Cardiac muscle cell (in vitro differentiated cells and primary cell): ENCODE data around the gene RBM27. TPM values are rescaled to one million over a fixed set of nuclear protein-coding genes. Genes with fewer than 3 reads are reported as not detected.

Source experiments
- DNase-seq, 2 donors: peaks; one replicate each; pipeline versions ENCODE4 v3.0.0 to v3.0.0-alpha.2; 2010 to 2017; ENCODE audit warnings: low read depth in 1 of 2, low spot score in 1 of 2
- H3K27ac ChIP-seq: fragments of 200-600 bp; sonication (generic); 2 replicates; pipeline ENCODE4 v1.5.1; 2016
- H3K27me3 ChIP-seq: fragments of 200-600 bp; sonication (generic); 2 replicates; pipeline ENCODE4 v1.6.0; 2016; ENCODE audit warnings: control low read depth
- H3K36me3 ChIP-seq: fragments of 200-600 bp; sonication (generic); 2 replicates; pipeline ENCODE4 v1.5.1; 2016; ENCODE audit warnings: control low read depth
- H3K4me1 ChIP-seq: fragments of 200-600 bp; sonication (generic); 2 replicates; pipeline ENCODE4 v1.8.1; 2017; ENCODE audit warnings: low read depth, mild to moderate bottlenecking, mixed run types
- H3K4me3 ChIP-seq: fragments of 200-600 bp; sonication (generic); 2 replicates; pipeline ENCODE4 v1.5.1; 2016; ENCODE audit warnings: mild to moderate bottlenecking
- H3K9me3 ChIP-seq: fragments of 200-600 bp; sonication (generic); 2 replicates; pipeline ENCODE4 v1.5.1; 2017; ENCODE audit warnings: low read depth, mild to moderate bottlenecking, control low read depth
- polyA plus RNA-seq: library from polyadenylated mRNA; unstranded; fragments of >200 nt; fragmentation: Nextera tagmentation; extraction: Ambion mirVana; gene quantifications from 2 replicates; pipeline ENCODE4 v1.2.1, GENCODE V29; 2016
- total RNA-seq: library from RNA; depleted of rRNA; stranded (reverse); fragments of >200 nt; gene quantifications from 2 replicates; pipeline ENCODE4 v1.2.3, GENCODE V29; 2016
- TF ChIP-seq, protein P1 (sequence below): IDR thresholded peaks from 2 replicates; pipeline ENCODE4 v1.5.1; 2012; ENCODE audit warnings: low read depth, mild to moderate bottlenecking, low read length

The RBM27 gene, protein sequence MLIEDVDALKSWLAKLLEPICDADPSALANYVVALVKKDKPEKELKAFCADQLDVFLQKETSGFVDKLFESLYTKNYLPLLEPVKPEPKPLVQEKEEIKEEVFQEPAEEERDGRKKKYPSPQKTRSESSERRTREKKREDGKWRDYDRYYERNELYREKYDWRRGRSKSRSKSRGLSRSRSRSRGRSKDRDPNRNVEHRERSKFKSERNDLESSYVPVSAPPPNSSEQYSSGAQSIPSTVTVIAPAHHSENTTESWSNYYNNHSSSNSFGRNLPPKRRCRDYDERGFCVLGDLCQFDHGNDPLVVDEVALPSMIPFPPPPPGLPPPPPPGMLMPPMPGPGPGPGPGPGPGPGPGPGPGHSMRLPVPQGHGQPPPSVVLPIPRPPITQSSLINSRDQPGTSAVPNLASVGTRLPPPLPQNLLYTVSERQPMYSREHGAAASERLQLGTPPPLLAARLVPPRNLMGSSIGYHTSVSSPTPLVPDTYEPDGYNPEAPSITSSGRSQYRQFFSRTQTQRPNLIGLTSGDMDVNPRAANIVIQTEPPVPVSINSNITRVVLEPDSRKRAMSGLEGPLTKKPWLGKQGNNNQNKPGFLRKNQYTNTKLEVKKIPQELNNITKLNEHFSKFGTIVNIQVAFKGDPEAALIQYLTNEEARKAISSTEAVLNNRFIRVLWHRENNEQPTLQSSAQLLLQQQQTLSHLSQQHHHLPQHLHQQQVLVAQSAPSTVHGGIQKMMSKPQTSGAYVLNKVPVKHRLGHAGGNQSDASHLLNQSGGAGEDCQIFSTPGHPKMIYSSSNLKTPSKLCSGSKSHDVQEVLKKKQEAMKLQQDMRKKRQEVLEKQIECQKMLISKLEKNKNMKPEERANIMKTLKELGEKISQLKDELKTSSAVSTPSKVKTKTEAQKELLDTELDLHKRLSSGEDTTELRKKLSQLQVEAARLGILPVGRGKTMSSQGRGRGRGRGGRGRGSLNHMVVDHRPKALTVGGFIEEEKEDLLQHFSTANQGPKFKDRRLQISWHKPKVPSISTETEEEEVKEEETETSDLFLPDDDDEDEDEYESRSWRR
- total RNA-seq (13.8 and 23.6 TPM in 2 replicates), polyA plus RNA-seq (3.4 and 5.8 TPM in 2 replicates)

DNA sequence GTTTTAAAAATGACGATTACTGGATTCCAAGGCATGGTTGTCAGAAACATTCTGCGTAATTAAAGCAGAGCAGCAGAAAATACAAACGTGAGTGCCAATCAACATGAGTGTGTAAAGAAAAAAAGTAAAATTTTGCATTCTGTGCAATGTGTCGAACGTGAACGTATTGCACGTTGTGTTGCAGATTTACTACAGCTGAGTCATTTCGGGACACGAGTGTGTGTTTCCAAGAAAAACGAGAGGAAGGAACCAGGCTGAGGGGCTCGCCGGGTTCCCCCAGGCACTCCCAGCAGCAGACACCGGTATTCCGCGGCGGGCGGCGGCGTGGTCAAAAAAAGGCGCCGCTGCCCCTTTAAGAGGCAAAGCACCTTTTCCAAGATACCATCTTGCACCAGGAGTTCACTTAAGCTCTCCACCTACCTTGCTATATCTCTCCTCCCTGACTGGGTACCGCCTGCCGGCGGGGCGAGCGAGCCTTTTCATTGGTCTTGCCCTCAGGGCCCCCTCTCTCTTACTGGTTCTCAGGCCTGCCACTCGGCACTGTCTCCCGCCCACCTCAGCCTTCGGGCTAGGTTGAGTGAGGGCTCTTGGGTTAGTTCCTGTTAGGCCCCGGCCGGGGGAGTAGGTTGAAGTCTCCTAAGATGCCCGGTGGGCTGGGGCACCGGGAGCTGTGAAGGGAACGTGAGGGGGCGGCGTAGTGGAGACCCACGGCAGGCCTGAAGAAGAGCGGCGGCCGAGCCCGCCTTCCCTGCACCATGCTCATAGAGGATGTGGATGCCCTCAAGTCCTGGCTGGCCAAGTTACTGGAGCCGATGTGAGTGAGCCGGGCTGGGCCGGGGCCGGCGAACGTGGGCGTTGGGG is at the start of gene RBM27:
Gene RBM27 (plus strand): TSS at position 595 of the 861 bp plus-strand sequence. CDS start 161 bp downstream, at position 756.
- H3K27ac ChIP-seq, result peak within 1 kb of the TSS; percentile 87
- DNase-seq, result peak; percentile 98 to 99
- H3K4me1 ChIP-seq, result peaks cover 8% of the 10 kb centered on the region
- TF ChIP-seq, protein P1, sequence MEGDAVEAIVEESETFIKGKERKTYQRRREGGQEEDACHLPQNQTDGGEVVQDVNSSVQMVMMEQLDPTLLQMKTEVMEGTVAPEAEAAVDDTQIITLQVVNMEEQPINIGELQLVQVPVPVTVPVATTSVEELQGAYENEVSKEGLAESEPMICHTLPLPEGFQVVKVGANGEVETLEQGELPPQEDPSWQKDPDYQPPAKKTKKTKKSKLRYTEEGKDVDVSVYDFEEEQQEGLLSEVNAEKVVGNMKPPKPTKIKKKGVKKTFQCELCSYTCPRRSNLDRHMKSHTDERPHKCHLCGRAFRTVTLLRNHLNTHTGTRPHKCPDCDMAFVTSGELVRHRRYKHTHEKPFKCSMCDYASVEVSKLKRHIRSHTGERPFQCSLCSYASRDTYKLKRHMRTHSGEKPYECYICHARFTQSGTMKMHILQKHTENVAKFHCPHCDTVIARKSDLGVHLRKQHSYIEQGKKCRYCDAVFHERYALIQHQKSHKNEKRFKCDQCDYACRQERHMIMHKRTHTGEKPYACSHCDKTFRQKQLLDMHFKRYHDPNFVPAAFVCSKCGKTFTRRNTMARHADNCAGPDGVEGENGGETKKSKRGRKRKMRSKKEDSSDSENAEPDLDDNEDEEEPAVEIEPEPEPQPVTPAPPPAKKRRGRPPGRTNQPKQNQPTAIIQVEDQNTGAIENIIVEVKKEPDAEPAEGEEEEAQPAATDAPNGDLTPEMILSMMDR, result no peak
- H3K36me3 ChIP-seq, result no peaks in the 10 kb centered on the region
- H3K4me3 ChIP-seq, result peak within 1 kb of the TSS; percentile 70
- no peaks in the 10 kb centered on the region for H3K9me3 ChIP-seq
- no peaks in the 10 kb centered on the region for H3K27me3 ChIP-seq

DNA sequence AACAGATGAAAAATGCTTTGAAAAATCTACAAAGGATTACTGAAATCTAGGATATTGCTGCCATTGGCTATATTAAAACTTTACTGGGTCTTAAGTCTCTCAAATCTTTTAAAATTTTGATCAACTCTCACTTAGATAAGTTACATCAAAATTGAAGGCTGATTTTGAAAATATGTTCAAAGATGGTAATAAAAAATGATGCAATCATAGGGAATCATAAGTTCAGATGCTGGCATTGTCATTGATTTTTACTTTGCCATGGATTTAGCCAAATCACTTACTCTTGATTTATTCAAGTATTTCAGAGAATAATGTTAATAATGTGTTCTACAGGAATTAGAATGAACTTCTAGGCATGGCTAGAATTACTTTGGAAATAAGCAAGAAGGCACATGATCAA is 45.1 kb upstream of the RBM27 start:
- DNase-seq, result no peak
- Histone ChIP-seq H3K36me3 (peaks cover 77% of the 10 kb centered on the region), H3K27me3 (no peaks in the 10 kb centered on the region), H3K27ac (no peak overlapping the region), H3K9me3 (no peaks in the 10 kb centered on the region), H3K4me1 (no peaks in the 10 kb centered on the region), H3K4me3 (no peak overlapping the region)
- TF ChIP-seq, protein P1, result no peak

DNA sequence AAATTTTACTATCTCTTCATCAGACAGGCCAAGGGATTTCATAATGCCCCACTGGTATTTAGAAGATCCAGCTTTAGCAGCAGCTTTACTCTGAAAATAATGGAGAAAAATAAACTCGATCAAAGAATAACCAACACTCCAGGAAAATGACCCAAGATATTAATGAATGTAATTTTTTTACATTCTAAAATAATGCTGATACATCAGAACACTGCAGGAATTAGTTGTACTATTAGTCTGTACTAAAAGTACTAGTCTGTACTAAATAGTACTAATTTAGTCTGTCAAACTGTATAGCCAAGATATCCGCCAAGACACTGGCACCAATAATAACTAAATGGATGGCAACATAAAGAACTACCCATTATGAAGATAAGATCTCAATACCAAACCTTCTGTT is 39.0 kb upstream of the RBM27 start:
- no peak for DNase-seq
- no peak overlapping the region for H3K27ac ChIP-seq
- no peaks in the 10 kb centered on the region for H3K4me1 ChIP-seq
- TF ChIP-seq, protein P1, result no peak
- H3K36me3 ChIP-seq, result peaks cover 73% of the 10 kb centered on the region
- H3K27me3 ChIP-seq, result no peaks in the 10 kb centered on the region
- H3K4me3 ChIP-seq, result no peak overlapping the region
- H3K9me3 ChIP-seq, result no peaks in the 10 kb centered on the region

DNA sequence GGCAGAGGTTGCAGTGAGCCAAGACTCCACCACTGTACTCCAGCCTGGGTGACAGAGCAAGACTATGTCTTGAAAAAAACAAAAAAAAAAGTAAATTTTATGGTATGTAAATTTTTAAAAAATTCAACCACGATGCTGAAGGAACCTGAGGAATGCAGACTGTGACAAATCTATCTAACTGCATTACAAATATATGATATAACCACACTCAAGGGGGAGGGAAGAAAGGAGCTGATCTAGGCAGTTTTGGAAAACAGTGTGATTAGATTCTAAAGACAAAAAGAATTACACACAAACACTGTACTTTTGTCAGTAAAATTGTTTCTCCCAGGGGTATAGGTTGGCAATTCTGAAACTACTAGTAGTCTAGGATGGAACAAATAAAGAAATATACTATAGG is 37.9 kb upstream of the RBM27 start:
- TF ChIP-seq, protein P1, result no peak
- no peak for DNase-seq
- no peak overlapping the region for H3K27ac ChIP-seq
- H3K9me3 ChIP-seq, result no peaks in the 10 kb centered on the region
- H3K4me3 ChIP-seq, result no peak overlapping the region
- H3K4me1 ChIP-seq, result no peaks in the 10 kb centered on the region
- H3K27me3 ChIP-seq, result no peaks in the 10 kb centered on the region
- H3K36me3 ChIP-seq, result peaks cover 72% of the 10 kb centered on the region

DNA sequence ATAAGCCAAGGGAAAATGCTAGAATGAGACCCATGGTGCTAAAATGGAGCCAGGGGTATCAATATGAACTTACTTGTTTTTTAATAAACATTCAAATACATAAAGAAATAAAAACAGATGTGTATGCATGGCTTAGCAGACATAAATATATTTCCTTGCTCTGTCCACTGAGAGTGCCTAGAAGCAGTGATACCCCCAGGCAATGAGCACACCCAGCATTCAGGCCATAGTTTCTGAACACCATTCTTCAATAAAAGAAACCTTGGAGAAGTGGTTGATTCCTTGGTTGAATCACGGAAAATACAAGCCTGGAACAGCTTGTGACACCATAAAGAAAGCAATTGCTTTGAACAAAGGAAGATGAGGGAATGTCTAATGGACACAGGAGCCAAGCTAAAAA is 37.5 kb upstream of the RBM27 start:
- Histone ChIP-seq H3K27me3 (no peaks in the 10 kb centered on the region), H3K4me1 (no peaks in the 10 kb centered on the region), H3K36me3 (peaks cover 70% of the 10 kb centered on the region), H3K9me3 (no peaks in the 10 kb centered on the region), H3K4me3 (no peak overlapping the region), H3K27ac (no peak overlapping the region)
- no peak for DNase-seq
- TF ChIP-seq, protein P1, result no peak
